Measurements from ENCODE around the gene LGALS9. TPM values are rescaled to one million over a fixed set of nuclear protein-coding genes. Genes with fewer than 3 reads are reported as not detected.

The LGALS9 gene
- polyA plus RNA-seq (ENCODE audit: insufficient read length in 4 of 4): 10 to 100 TPM; 12.4 to 17.8 (median 15.8) TPM

DNA sequence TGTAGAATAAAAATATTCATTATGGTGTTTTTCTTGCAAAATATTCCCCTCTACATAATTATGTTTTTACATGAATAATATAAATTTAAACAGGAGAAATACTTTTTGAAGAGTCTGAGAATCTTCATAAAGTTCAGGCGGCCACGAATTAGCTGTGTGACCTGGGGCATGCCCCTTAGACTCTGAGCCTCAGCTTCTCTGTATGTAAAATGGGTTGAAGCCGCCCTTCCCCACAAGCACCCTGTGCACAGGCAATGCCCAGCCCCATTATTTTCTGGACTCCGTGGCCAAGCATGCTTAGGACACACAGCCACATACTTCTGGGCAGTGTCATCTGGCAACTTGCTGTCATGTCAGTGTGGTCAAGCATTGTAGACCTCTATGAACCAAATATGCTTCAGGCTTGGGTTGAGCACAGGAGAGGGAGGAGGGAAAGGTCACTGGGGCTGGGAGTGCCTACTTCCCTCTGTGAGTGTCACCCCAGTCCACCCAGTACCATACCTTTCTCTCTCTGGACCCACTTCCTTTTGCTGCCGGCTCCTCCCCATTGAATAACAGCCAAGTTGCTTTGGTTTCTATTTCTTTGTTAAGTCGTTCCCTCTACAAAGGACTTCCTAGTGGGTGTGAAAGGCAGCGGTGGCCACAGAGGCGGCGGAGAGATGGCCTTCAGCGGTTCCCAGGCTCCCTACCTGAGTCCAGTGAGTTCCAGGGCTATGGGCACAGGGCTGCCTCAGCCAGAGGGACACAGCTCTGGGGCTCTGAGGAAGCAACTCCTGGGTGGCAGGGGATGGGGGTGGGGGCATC is at the start of gene LGALS9:
Gene LGALS9, plus strand, starts transcription at position 582 of the 804 bp plus-strand sequence. Its CDS starts 78 bp downstream, at position 660.
- DNase-seq (ENCODE audit: low read depth in 4 of 4, low spot score in 3 of 4): no peak

DNA sequence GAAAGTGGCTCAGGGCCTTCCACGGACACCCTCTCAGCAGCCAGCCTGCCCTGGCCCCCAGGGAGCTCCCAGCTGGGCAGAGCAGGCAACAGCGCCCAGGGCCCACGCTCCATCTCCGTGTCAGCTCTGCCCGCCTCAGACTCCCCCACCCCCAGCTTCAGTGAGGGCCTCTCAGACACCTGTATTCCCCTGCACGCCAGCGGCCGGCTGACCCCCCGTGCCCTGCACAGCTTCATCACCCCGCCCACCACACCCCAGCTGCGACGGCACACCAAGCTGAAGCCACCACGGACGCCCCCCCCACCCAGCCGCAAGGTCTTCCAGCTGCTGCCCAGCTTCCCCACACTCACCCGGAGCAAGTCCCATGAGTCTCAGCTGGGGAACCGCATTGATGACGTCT is 48.3 kb upstream of the LGALS9 start:
- DNase-seq (ENCODE audit: low read depth in 4 of 4, low spot score in 3 of 4): no peak

DNA sequence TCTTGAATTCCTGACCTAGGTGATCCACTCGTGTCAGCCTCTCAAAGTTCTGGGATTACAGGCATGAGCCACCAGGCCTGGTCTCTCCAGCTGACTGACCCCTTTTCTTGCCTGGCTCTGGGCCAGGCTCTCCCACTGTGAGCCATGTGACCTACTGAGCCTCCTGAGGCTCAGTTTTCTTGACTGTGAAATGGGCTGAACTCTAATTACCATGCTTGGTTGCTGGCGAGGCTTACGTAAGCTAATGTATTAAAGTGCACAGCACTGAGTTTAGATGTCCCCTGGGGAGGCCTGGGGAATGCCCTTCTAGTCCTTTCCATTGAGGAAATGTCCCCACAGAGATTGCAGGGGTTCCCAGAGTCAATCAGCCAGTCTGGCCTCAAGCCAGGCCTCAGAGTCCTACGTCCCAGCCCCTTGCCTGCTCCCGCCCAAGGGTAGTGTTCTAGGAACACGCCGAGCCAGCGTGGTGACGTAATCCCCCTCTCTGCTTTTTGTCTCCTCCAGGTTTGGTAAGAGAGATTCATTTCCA is 45.8 kb upstream of the LGALS9 start:
- DNase-seq (ENCODE audit: low read depth in 4 of 4, low spot score in 3 of 4): no peak

DNA sequence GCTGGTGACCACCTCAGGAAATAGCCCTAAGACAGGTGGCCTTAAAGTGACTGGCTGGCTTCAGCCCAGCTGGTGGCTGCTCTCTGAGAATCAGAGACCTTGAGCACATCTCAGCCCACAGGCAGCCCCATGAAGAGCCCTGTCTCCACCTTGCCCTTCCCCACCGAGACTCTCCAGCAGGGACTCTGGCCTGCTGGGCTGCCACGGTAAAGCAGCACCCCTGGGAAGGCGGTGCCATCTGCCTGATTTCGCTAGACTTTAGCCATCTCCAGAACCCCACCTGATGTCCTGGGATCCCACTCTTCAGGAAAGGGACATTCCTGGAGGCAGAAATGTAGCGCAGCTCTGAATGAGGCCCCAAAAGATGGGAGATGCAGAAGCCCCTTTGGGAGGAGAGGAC is 45.2 kb upstream of the LGALS9 start:
- no peak for DNase-seq (ENCODE audit: low read depth in 4 of 4, low spot score in 3 of 4)

DNA sequence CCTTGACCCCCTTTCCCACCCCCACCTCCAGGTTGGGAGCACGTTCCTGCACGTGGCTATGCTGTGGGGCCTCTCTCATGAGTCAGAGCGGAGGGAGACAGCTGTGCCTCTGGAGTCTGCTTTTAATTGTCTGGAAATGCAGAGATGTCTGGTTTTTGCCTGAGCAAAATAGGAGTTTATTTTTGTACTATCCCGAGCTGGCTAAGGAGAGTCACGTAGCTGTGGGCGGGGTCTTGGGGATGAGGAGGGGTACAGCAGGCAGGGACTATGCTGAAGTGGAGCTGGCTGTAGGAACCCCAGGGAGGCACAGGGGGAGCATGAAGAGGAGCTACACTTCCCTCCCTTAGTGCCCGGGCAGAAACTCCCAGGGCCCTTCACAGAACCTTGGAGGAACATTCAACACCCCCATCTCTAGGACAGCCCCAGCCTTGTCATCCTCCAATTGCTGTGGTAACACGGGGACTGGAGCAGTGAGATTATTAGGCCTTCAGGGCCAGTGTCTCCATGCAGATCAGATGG is 44.7 kb upstream of the LGALS9 start:
- DNase-seq (ENCODE audit: low read depth in 4 of 4, low spot score in 3 of 4): no peak

DNA sequence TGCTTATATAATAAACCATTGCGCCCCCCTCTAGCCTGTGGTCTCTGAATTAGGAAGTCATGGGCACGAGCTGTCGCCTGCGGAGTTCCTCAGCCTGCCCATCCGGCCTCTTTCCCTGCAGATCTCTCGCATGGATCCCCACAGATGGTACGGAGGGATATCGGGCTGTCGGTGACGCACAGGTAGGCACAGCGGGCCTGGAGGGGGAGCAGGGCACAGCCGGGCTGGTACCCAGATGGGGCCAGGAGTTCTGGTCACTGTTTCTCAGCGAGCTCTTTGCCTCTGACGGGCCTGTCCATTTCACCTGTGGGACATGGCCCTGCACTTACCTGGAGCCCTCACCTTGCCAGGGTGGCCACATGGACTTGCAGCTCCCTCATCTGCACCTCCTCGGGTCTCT is 42.6 kb upstream of the LGALS9 start:
- no peak for DNase-seq (ENCODE audit: low read depth in 4 of 4, low spot score in 3 of 4)

DNA sequence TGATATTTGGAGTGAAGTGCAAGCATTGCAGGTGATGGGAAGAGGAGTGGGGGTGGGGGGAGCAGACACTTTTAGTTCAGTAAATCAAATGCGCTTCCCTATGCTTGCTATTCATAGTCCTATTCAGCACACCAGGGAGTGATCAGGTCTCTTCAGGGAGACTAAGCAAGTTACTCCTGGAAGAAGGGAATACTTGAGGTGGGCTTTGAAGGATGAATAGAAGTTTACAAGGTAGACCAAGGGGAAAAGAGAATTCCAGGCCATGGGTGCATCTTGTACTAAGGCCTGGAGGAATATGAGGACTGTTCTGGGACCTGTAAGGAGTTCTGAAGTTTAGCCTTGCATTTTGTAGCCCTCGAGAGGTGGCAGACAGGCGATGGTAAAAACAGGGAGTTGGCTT is 40.1 kb upstream of the LGALS9 start:
- DNase-seq (ENCODE audit: low read depth in 4 of 4, low spot score in 3 of 4): no peak

DNA sequence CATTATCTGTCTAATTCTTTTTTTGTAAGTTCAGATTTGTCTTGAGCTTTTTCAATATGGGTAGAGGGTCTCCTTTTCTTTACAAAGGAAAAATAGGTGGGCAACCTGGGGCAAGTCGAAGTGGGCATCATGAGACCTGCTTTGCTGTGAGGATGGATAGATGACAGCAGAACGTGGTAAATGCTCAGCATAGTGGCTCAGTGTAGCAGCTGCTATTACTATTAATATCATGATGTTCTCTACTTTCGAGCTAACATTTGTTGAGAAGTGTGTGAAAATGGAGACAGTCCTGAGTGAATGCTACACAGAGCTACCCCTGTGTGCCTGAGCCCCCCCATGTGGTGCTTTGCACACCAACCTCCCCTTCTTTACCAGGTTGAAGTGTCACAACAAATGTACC is 39.0 kb upstream of the LGALS9 start:
- DNase-seq (ENCODE audit: low read depth in 4 of 4, low spot score in 3 of 4): no peak

DNA sequence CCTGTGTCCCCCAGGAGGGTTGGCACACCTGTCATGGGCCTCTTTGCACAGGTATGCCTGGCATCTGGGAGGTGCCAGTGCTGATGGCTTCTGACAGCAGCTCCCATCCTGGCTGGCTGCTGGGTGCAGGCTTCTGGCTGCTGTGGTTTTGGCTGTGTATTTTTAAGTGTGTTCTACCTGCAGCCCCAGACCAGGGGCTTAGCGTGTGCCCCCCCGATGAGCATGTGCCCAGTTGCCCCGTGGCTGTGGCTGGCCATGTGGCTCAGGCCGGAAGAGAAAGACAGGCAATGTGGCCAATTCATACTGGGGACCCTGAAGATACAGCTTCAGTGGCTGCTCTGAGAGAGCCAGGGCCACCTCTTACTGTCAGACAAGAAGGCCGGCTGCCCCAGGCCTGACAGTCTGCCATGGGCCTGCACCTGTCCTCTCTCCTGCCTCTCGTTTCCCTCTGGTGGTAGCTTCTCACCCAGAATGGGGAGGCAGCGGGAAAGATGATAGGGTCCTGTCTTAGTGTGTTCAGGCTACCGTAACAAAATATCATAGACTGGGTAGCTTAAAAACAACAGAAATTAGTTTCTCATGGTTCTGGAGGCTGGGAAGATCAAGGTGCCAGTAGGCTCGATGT is 37.6 kb upstream of the LGALS9 start:
- no peak for DNase-seq (ENCODE audit: low read depth in 4 of 4, low spot score in 3 of 4)

DNA sequence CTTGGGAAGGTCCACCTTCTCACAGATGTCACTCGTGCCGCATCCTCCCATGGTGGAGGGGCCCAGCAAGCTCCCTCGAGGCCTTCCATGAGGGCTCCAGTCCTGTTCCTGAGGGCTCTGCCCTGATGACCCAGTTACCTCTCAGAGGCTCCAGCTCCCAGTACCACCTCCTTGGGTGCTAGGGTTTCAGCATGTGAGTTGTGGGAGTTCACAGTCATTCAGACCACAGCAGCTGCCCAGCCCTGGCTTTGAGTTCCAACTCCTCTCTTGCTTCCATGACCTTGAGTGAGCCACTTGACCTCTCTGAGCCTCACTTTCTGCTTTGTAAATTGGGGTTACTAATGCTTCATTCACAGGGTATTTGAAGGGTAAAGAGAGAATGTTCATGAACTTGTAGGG is 37.1 kb upstream of the LGALS9 start:
- DNase-seq (ENCODE audit: low read depth in 4 of 4, low spot score in 3 of 4): no peak

DNA sequence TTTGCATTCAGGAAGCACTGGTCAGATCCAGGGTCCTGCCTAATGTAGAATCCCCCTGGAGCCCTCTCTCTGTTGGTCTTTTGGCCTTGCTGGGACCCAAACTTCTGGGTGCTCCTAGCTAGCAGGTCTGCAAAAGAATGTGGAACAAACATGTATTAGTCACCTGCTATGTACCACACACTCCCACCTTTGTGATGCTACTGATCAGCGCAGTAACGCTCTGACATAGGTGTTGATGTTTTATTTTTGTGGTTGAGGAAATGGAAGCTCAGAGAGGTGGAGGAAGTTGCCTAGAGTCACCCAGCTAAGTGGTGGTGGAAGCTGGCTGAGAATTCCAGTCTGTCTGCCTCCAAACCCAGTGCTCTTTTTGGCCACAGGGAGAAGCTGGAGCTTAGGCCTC is 35.8 kb upstream of the LGALS9 start:
- no peak for DNase-seq (ENCODE audit: low read depth in 4 of 4, low spot score in 3 of 4)

DNA sequence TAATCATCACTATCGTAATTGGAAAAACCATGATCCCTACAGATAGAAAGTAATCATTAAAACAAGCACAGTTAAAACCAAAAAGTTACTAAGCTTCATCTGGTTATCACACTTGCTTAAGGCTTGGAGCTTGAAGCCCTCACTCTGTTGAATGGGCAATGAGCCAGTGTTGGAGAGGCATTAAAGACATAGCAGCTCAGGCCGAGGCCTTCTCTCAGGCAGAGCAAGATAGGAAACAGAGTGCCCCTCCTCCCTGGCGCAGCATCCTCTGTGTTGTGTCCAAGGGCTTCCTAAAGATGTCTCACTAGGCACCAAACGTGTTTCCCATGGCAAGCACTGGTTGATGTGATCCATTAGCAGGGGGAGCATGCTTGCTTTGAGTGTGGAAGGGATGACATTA is 34.9 kb upstream of the LGALS9 start:
- no peak for DNase-seq (ENCODE audit: low read depth in 4 of 4, low spot score in 3 of 4)

DNA sequence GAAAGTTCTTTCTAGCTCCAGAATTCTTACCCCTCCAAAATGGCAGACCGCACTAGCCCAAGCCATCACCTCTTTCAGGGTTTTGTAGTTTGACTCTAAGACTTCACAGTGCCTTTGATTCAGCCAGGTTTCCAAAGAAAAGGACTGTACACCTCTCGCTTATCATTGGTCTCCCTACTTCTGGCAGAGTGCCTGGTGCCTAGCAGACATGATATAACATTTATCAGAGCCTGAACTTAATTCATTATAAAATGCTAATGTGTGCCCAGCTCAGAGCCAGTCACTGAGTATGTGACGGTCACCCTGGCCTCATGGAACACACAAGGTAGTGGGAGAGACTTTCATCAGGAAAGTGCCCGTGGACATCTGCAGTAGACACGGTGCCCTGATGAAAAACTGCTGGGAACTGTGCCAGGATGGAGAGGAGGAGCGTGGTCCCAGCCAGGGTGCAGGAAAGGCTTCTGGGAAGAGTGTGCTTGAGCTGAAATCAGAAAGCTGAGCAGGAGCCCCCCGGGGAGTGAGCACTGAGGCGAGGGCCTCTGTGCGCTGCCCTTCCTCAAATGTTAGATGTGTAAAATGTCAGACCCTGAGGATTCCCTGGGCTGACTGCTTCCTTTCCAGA is 34.3 kb upstream of the LGALS9 start:
- no peak for DNase-seq (ENCODE audit: low read depth in 4 of 4, low spot score in 3 of 4)

DNA sequence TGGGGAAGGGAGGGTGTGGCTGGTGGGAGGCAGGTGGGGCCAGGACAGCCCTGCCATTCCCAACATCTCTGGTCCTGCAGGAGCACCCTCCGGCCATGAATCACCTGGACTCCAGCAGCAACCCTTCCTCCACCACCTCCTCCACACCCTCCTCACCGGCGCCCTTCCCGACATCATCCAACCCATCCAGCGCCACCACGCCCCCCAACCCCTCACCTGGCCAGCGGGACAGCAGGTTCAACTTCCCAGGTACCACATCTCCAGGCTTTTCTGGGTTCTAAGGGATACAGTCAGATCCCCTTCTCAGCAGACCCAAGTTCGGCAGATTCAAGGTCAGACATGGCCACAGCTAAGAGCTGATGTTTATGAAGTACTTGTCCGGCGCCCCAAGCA is 33.8 kb upstream of the LGALS9 start:
- no peak for DNase-seq (ENCODE audit: low read depth in 4 of 4, low spot score in 3 of 4)

DNA sequence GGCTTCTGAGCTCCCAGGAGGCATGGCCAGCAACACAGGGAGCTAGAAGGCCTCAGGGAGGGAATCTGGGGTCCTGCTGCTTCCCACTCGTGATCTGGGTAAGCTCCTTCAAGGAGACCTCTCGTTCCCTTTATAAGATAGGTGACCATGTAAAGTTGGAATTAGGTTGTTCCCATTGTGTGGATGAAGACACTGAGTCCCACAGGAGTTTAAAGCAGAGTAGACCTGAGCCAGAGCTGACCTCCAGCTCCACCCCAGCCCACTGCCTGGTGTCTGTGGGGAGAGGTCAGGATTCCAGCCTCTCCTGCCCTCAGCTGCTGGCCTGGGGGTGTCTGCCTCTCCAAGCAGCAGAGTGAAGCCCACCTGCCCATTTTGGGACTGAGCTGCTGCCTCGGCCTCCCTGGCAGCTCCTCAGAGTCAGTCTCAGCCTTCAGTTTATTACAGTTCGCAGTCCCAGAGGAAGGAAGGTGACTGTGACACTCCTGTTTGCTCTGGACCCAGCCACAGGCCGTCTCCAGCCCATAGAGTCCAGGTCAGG is 33.1 kb upstream of the LGALS9 start:
- no peak for DNase-seq (ENCODE audit: low read depth in 4 of 4, low spot score in 3 of 4)

DNA sequence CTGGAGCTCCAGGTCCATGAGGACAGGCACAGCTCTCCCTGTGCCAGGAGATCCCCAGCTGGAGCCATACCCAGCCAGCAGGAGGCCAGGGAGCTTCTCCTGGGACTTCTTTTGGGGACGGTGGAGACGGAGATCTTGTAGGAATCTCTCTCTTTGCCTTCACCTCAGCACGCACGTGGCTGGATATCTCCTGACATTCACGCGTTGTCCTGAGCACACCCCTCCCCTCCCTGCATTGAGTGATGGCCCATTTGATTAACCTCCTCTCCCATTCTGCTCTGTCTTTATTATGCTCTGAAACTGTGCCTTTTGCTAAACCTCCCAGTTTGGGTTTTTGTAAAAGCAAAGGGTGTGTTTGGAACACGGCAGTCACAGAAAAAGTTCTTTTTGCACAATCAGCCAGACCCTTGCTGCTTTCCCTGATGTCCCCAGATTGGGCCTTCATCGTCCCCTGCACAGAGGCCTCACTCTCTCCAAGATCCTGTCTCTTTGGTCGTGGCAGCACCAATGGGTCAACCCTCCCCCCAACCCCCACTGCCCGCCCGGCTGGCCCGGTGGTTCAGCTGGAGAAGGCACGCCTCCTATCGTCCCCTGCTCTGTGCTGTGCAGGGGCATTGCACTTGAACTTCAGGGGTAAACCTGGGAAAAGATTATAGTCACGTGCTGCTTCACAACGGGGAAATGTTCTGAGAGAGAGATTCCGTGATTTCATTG is 32.5 kb upstream of the LGALS9 start:
- no peak for DNase-seq (ENCODE audit: low read depth in 4 of 4, low spot score in 3 of 4)

DNA sequence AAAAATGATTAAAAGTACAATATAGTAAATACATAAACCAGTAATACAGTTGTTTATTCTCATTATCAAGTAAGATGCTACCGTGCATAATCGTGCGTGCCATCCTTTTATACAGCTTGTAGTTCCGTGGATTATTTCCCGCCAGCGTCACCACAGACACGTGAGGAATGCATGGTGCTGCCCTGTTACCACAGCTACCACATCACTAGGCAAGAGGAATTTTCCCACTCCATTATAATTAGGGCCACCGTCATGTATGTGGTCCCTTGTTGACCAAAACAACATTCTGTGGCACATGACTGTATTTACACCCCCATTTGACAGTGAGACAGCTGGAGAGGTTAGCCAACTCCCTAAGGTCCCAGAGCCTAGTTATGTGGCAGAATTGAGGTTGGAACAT is 30.5 kb upstream of the LGALS9 start:
- DNase-seq (ENCODE audit: low read depth in 4 of 4, low spot score in 3 of 4): no peak

DNA sequence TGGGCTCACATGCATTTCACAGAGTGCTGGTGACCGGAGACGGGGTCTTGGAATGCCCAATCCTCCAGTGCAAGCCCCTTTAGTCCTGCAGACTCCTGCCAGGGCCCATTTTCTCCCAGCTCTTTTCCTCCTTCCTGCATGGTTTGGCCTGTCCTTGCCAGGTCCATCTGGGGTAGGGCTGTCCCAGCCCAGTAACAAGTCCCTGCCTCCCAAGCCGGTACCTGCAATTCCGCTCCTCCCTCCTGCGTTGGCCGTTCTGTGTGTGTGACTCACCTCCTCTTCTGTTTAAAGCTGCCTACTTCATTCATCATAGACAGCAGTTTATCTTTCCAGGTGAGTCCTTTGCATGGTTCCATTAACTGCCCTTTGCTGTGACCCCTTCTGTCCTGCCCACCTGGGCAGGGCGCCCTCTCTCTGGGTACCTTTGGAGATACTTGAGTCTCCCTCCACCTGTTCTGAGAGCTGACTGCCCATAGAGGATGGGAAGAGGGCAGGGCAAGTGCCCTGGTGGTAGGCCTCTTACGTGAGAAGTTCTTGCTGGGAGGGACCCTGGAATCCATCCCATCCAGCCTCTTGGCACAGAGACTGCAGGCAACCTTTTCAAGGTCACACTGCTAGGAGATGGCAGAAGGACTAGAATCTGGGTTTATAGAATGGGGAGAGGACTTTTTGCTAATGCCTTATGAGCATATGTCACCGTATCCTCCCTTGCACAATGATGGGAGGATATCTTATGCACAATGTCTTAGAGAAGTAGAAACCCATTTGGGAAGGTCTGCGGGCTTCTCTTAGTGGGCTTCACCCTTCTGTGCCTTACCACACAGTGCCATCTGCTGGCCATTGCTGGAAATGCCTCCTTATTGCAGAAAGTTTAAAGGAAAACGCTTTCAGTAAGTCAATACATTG is 29.7 kb upstream of the LGALS9 start:
- peak; percentile 63 to 72 (median 68) for DNase-seq (ENCODE audit: low read depth in 4 of 4, low spot score in 3 of 4)

DNA sequence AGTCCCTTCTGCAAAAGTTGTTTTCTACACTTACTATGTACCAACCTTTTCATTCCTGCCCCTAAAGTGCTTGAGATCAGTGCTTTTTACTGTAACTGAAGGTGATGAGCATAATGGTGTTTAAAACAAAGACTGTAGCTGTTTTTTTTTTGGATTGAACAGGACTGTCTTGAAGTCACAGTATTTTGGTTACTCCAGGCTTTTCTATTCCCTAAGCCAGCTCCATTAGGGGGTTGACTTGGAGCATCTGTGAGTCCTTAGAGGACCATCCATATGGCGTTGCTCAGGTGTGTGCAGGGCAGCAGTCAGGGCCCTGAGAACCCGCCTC is 29.0 kb upstream of the LGALS9 start:
- DNase-seq (ENCODE audit: low read depth in 4 of 4, low spot score in 3 of 4): no peak

Measured in left renal pelvis (tissue), 4 donors.